Activated CD4-positive, alpha-beta T cell treated with anti-CD3 and anti-CD28 coated beads for 24 hours (primary cell): ENCODE data around the gene SIRT1.
"Not testable (repeated sequence)": the region's sequence is repeated elsewhere in the genome, so short reads cannot be mapped to it uniquely, and the experiment has no call there.

Source experiments
- DNase-seq, 2 donors: peaks; one replicate each; pipeline ENCODE4 v3.0.0-alpha.2; 2020; ENCODE audit warnings: low read depth in 2 of 2

Gene SIRT1

DNA sequence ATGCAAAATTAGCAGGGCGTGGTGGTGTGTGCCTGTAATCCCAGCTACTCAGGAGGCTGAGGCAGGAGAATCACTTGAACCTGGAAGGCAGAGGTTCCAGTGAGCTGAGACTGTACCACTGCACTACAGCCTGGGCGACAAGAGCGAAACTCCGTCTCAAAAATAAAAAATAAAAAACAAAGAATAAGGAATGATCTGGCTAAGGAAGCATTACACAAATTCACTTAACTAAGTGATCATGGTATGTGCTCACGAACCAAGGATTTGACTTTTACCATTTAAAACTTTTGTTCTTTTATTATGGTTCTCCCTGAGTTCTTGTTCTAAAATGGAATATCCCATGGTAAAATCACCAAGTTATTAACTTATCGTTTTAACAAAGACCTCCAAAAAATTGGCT, 71.2 kb downstream of the SIRT1 start:
- no peak for DNase-seq

- DNase-seq: no peak
Observed at GRCh38 chr10:67959839-67960476, 75.5 kb downstream of the SIRT1 start.

DNA sequence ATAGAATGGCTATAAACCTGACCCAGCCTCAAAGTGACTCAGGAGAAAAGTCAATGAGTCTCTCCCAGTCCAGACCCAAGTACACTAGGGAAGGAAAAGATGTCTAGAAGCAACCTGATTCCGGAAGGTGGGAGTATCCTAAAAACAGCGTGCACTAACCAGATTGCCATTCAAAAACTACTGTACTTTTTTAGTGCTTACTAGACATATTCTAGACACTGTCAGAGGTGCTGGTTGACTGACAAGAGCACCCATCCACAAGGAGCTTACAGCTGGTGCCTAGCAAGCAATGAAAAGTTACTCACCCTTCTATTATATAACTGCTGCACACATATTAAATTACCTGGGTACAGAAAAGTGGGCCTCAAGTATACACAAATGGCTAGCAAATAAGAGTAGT, 81.0 kb downstream of the SIRT1 start:
- no peak for DNase-seq

DNA sequence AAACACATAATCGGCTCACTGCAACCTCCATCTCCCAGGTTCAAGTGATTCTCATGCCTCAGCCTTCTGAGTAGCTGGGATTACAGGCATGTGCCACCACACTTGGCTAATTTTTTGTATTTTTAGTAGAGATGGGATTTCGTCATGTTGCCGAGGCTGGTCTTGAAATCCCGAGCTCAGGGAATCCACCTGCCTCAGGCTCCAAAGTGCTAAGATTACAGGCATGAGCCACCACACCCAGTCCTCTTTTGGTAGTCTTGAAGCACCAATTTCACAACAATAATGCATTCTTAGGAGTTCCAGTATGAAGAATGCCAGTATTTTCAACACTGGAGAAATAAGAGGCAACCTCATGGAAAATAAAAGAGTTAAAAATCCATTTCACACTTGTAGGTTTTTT, 81.6 kb downstream of the SIRT1 start:
- DNase-seq: not testable (repeated sequence)
